ENCODE measurements around the gene PATL2.

GRCh38 chr15:44620081-44620480 lies 91.0 kb downstream of the PATL2 start:
- TF ChIP-seq CTCF (conservative IDR thresholded peaks at IDR 0.05; ENCODE audit: low read length) (no peak), EZH2phosphoT487 (IDR thresholded peaks at IDR 0.05; ENCODE audit: borderline replicate concordance, low read depth, low read length) (no peak)

Data from OCI-LY7 (cell line).